HepG2 (cell line): ENCODE measurements around the gene MOB3C. TPM values are rescaled to one million over a fixed set of nuclear protein-coding genes. Genes with fewer than 3 reads are reported as not detected.

ENCODE experiments used
- BCL6 ChIP-seq: IDR thresholded peaks from 2 replicates; pipeline ENCODE4 v1.6.1; 2016; ENCODE audit warnings: missing genetic modification reagents, missing compliant biosample characterization
- CBX2 ChIP-seq, 2 experiments: fragments of 200-600 bp in 1 of 2; sonication (generic); formaldehyde crosslinking in 1 of 2; IDR thresholded peaks; 2 replicates each; pipeline versions ENCODE4 v1.7.0 to v1.8.1; 2018 to 2022; ENCODE audit warnings: low read depth in 2 of 2, low read length in 1 of 2, mild to moderate bottlenecking in 1 of 2, missing genetic modification reagents in 1 of 2
- CEBPG ChIP-seq: IDR thresholded peaks from 2 replicates; pipeline ENCODE4 v1.6.1; 2016
- FOXM1 ChIP-seq: sonication (generic); formaldehyde crosslinking; IDR thresholded peaks from 2 replicates; pipeline ENCODE4 v1.5.0; 2020; ENCODE audit warnings: missing genetic modification reagents
- KLF13 ChIP-seq: sonication (generic); formaldehyde crosslinking; IDR thresholded peaks from 2 replicates; pipeline ENCODE4 v1.4.0; 2020; ENCODE audit warnings: mild to moderate bottlenecking, missing genetic modification reagents
- NPAS2 ChIP-seq: sonication (generic); formaldehyde crosslinking; IDR thresholded peaks from 2 replicates; pipeline ENCODE4 v1.8.0; 2022; ENCODE audit warnings: mild to moderate bottlenecking, missing genetic modification reagents, borderline replicate concordance
- RARG ChIP-seq: sonication (generic); formaldehyde crosslinking; IDR thresholded peaks from 2 replicates; pipeline ENCODE4 v1.4.0; 2020; ENCODE audit warnings: low read depth, mild to moderate bottlenecking, missing genetic modification reagents
- REXO4 ChIP-seq: sonication (generic); formaldehyde crosslinking; IDR thresholded peaks from 2 replicates; pipeline ENCODE4 v1.8.0; 2022; ENCODE audit warnings: missing genetic modification reagents, mild to moderate bottlenecking, borderline replicate concordance
- RFX1 ChIP-seq: fragments of 450-650 bp; IDR thresholded peaks from 2 replicates; pipeline ENCODE4 v1.6.1; 2017
- SP1 ChIP-seq, 2 experiments: fragments of 450-650 bp in 1 of 2; sonication (generic) in 1 of 2; formaldehyde crosslinking in 1 of 2; IDR thresholded peaks; 2 replicates each; pipeline versions ENCODE4 v1.4.0 to v1.6.1; 2016 to 2020; ENCODE audit warnings: missing genetic modification reagents in 1 of 2
- STAT5B ChIP-seq: sonication (generic); formaldehyde crosslinking; IDR thresholded peaks from 2 replicates; pipeline ENCODE4 v1.4.0; 2020; ENCODE audit warnings: missing genetic modification reagents
- SYNCRIP ChIP-seq: fragments of 200-400 bp; formaldehyde crosslinking; IDR thresholded peaks from 2 replicates; pipeline ENCODE4 v1.6.1; 2018; ENCODE audit warnings: mild to moderate bottlenecking, low read depth, low read length; ENCODE audit not compliant: insufficient read depth
- TAF1 ChIP-seq: sonication (generic); formaldehyde crosslinking; IDR thresholded peaks from 2 replicates; pipeline ENCODE4 v1.4.0; 2020; ENCODE audit warnings: missing genetic modification reagents
- THRA ChIP-seq: sonication (generic); formaldehyde crosslinking; IDR thresholded peaks from 2 replicates; pipeline ENCODE4 v1.4.0; 2020; ENCODE audit warnings: missing genetic modification reagents, borderline replicate concordance
- THYN1 ChIP-seq: sonication (generic); formaldehyde crosslinking; IDR thresholded peaks from 2 replicates; pipeline ENCODE4 v1.8.1; 2023; ENCODE audit warnings: low read depth, mild to moderate bottlenecking, moderate library complexity, missing genetic modification reagents, borderline replicate concordance
- TOE1 ChIP-seq: sonication (generic); formaldehyde crosslinking; IDR thresholded peaks from 2 replicates; pipeline ENCODE4 v1.4.0; 2020; ENCODE audit warnings: mild to moderate bottlenecking, missing genetic modification reagents
- TOPORS ChIP-seq: sonication (generic); formaldehyde crosslinking; IDR thresholded peaks from 2 replicates; pipeline ENCODE4 v1.8.0; 2023; ENCODE audit warnings: mild to moderate bottlenecking, missing genetic modification reagents
- ZEB1 ChIP-seq: IDR thresholded peaks from 2 replicates; pipeline ENCODE4 v1.6.1; 2012; ENCODE audit warnings: mild to moderate bottlenecking, low read depth, inconsistent platforms; ENCODE audit not compliant: insufficient replicate concordance
- ZNF121 ChIP-seq: sonication (generic); formaldehyde crosslinking; IDR thresholded peaks from 2 replicates; pipeline ENCODE4 v1.5.0; 2020; ENCODE audit warnings: mild to moderate bottlenecking, missing genetic modification reagents
- ZNF180 ChIP-seq: sonication (generic); formaldehyde crosslinking; IDR thresholded peaks from 2 replicates; pipeline ENCODE4 v1.4.0; 2020; ENCODE audit warnings: low read depth, missing genetic modification reagents, borderline replicate concordance
- ZNF432 ChIP-seq: sonication (generic); formaldehyde crosslinking; IDR thresholded peaks from 2 replicates; pipeline ENCODE4 v1.5.0; 2020; ENCODE audit warnings: missing genetic modification reagents, mild to moderate bottlenecking, borderline replicate concordance
- ZNF567 ChIP-seq: sonication (generic); formaldehyde crosslinking; IDR thresholded peaks from 2 replicates; pipeline ENCODE4 v1.8.1; 2023; ENCODE audit warnings: mild to moderate bottlenecking, missing genetic modification reagents, borderline replicate concordance
- ZNF598 ChIP-seq: sonication (generic); formaldehyde crosslinking; IDR thresholded peaks from 2 replicates; pipeline ENCODE4 v1.5.1; 2020; ENCODE audit warnings: mild to moderate bottlenecking, missing genetic modification reagents, borderline replicate concordance
- ZNF672 ChIP-seq: sonication (generic); formaldehyde crosslinking; IDR thresholded peaks from 2 replicates; pipeline ENCODE4 v1.8.1; 2022; ENCODE audit warnings: missing genetic modification reagents
- polyA plus RNA-seq, 8 experiments: library from polyadenylated mRNA; depleted of rRNA in 3 of 8; stranded (reverse) in 7 of 8; unstranded in 1 of 8; fragments of >200 nt; fragmentation: Illumina TruSeq in 4 of 8; extraction: Trizol in 4 of 8; gene quantifications; 2 replicates each; pipeline versions ENCODE4 v1.2.1 to v1.2.3, GENCODE V29; 2011 to 2016; ENCODE audit warnings: low read depth in 4 of 8, missing spikeins in 1 of 8, mixed read lengths in 1 of 8; ENCODE audit not compliant: insufficient read depth in 1 of 8
- total RNA-seq, 5 experiments: library from RNA; depleted of rRNA; stranded (reverse); fragments of >200 nt; fragmentation: Illumina TruSeq; extraction: Trizol; gene quantifications; 2 replicates each; pipeline ENCODE4 v1.2.3, GENCODE V29; 2016; ENCODE audit warnings: low read depth in 1 of 5
- TF ChIP-seq, protein P1 (sequence below): sonication (generic); formaldehyde crosslinking; IDR thresholded peaks from 2 replicates; pipeline ENCODE4 v1.5.1; 2020; ENCODE audit warnings: missing genetic modification reagents, mild to moderate bottlenecking, borderline replicate concordance
- TF ChIP-seq, protein P2 (sequence below): sonication (generic); formaldehyde crosslinking; IDR thresholded peaks from 2 replicates; pipeline ENCODE4 v1.4.0; 2020; ENCODE audit warnings: missing genetic modification reagents

The MOB3C gene
- total and polyA plus RNA-seq, 2 of the 13 experiments (the other 11 are each of a cell fraction or from before 2014, with no cell fraction given): 3.5 to 4.1 TPM

DNA sequence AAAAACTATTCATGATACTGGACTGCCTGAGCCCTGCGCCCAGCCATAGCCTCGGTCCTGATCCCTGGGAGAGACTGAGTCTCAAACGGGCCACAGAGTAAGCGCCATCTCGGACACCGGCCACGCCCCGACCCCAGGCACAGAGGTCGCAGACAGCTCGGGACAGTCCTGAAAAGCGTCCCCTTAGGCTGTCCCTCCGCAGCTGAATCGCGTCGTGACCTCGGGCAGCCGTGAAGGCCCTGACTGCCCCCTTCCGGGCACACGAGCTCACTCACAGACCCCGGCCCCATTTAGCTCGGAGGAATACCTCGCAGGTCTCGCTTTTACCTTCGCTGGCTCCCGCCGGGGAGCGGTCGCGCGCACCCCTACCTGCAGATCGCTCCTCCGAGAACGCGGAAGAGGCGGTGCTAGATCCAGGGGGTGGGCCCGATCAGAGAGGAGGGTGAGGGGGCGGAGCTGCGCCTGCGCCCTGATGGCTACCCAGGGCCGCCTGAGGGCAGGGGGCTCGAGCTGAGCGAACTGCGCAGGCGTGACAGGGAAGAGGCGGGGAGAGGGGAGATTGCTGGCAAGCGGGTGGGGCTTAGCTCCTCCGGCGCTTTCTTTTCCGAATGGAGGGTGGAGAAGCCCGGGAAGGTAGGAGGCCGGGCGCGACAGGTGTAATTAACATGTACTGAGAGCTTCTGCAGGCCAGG, 12.6 kb downstream of the MOB3C start, which contains the start of gene MKNK1 (continued):
- TF ChIP-seq NPAS2 (CRISPR knock-in tag): no peak
- TF ChIP-seq STAT5B (CRISPR knock-in tag): no peak
- peak; percentile 89; the same call in 1 of the 2 replicates for TF ChIP-seq ZNF567
- TF ChIP-seq KLF13 (CRISPR knock-in tag): no peak
- no peak for TF ChIP-seq RARG (CRISPR knock-in tag)
- no peak for TF ChIP-seq TOE1
- TF ChIP-seq ZNF432: no peak
- TF ChIP-seq CBX2 (IDR thresholded peaks at IDR 0.05; ENCODE audit: low read depth, low read length): no peak
- TF ChIP-seq CBX2 (CRISPR knock-in tag; IDR thresholded peaks at IDR 0.05; ENCODE audit: low read depth): no peak
- no peak for TF ChIP-seq CEBPG
- TF ChIP-seq TOPORS (CRISPR knock-in tag): no peak
- TF ChIP-seq ZEB1: peak; percentile 94
- TF ChIP-seq ZNF598: peak; percentile 92
- TF ChIP-seq, protein P1, sequence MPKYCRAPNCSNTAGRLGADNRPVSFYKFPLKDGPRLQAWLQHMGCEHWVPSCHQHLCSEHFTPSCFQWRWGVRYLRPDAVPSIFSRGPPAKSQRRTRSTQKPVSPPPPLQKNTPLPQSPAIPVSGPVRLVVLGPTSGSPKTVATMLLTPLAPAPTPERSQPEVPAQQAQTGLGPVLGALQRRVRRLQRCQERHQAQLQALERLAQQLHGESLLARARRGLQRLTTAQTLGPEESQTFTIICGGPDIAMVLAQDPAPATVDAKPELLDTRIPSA (CRISPR knock-in tag): no peak
- TF ChIP-seq ZNF672 (CRISPR knock-in tag): no peak
- TF ChIP-seq, protein P2, sequence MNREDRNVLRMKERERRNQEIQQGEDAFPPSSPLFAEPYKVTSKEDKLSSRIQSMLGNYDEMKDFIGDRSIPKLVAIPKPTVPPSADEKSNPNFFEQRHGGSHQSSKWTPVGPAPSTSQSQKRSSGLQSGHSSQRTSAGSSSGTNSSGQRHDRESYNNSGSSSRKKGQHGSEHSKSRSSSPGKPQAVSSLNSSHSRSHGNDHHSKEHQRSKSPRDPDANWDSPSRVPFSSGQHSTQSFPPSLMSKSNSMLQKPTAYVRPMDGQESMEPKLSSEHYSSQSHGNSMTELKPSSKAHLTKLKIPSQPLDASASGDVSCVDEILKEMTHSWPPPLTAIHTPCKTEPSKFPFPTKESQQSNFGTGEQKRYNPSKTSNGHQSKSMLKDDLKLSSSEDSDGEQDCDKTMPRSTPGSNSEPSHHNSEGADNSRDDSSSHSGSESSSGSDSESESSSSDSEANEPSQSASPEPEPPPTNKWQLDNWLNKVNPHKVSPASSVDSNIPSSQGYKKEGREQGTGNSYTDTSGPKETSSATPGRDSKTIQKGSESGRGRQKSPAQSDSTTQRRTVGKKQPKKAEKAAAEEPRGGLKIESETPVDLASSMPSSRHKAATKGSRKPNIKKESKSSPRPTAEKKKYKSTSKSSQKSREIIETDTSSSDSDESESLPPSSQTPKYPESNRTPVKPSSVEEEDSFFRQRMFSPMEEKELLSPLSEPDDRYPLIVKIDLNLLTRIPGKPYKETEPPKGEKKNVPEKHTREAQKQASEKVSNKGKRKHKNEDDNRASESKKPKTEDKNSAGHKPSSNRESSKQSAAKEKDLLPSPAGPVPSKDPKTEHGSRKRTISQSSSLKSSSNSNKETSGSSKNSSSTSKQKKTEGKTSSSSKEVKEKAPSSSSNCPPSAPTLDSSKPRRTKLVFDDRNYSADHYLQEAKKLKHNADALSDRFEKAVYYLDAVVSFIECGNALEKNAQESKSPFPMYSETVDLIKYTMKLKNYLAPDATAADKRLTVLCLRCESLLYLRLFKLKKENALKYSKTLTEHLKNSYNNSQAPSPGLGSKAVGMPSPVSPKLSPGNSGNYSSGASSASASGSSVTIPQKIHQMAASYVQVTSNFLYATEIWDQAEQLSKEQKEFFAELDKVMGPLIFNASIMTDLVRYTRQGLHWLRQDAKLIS (CRISPR knock-in tag): no peak
- TF ChIP-seq FOXM1 (CRISPR knock-in tag): no peak
- TF ChIP-seq SYNCRIP: no peak
- TF ChIP-seq RFX1: no peak
- TF ChIP-seq TAF1 (CRISPR knock-in tag): peak; percentile 78
- no peak for TF ChIP-seq SP1 (IDR thresholded peaks at IDR 0.05)
- TF ChIP-seq SP1 (CRISPR knock-in tag; IDR thresholded peaks at IDR 0.05): peak; percentile 94
- no peak for TF ChIP-seq REXO4 (CRISPR knock-in tag)
- peak; percentile 56; the same call in 1 of the 2 replicates for TF ChIP-seq THRA
- no peak for TF ChIP-seq THYN1 (CRISPR knock-in tag)
- peak; percentile 86 for TF ChIP-seq ZNF121
- no peak for TF ChIP-seq ZNF180 (CRISPR knock-in tag)
- peak; percentile 63 for TF ChIP-seq BCL6
